CD8-positive, alpha-beta memory T cell (primary cell): ENCODE data around the gene EXD2. TPM values are rescaled to one million over a fixed set of nuclear protein-coding genes. Genes with fewer than 3 reads are reported as not detected.

ENCODE experiments used
- CTCF ChIA-PET: fragments of 350-600 bp; sonication (Branson Sonifier 250); formaldehyde crosslinking; loops from one replicate; lab custom pipeline; 2021; ENCODE audit warnings: antibody characterized with exemption; lab: Charles Lee
- POLR2A ChIA-PET: fragments of 350-600 bp; sonication (Branson Sonifier 250); formaldehyde crosslinking; loops from one replicate; lab custom pipeline; 2021; ENCODE audit warnings: antibody characterized with exemption; lab: Charles Lee
- DNase-seq, 5 donors: peaks; one replicate each; pipeline versions ENCODE4 v3.0.0 to v3.0.0-alpha.2; 2020 to 2022; ENCODE audit warnings: mixed read lengths in 1 of 5
- H3K27ac ChIP-seq: one replicate; pipeline ENCODE4 v1.7.0; 2013; ENCODE audit warnings: low read depth, mild to moderate bottlenecking, low read length, moderate library complexity
- H3K27me3 ChIP-seq: 2 replicates; pipeline ENCODE4 v1.7.0; 2013; ENCODE audit warnings: low read length, mild to moderate bottlenecking; ENCODE audit not compliant: insufficient read depth, poor library complexity, severe bottlenecking
- H3K36me3 ChIP-seq: 2 replicates; pipeline ENCODE4 v1.7.0; 2013; ENCODE audit warnings: mild to moderate bottlenecking, low read length, moderate library complexity; ENCODE audit not compliant: insufficient read depth
- H3K4me1 ChIP-seq: 2 replicates; pipeline ENCODE4 v1.7.0; 2013; ENCODE audit warnings: mild to moderate bottlenecking, low read length, moderate library complexity; ENCODE audit not compliant: insufficient read depth
- H3K4me3 ChIP-seq: 2 replicates; pipeline ENCODE4 v1.7.0; 2013; ENCODE audit warnings: mild to moderate bottlenecking, low read length
- H3K9me3 ChIP-seq: 2 replicates; pipeline ENCODE4 v1.7.0; 2013; ENCODE audit warnings: mild to moderate bottlenecking, low read length
- H3K27ac Mint-ChIP-seq, 8 donors: one replicate each; pipeline ENCODE4 v1.8.0; 2020 to 2021; ENCODE audit warnings: mixed read lengths in 8 of 8, mild to moderate bottlenecking in 6 of 8, inconsistent platforms in 3 of 8, moderate library complexity in 3 of 8
- H3K27me3 Mint-ChIP-seq, 2 donors: one replicate each; pipeline ENCODE4 v1.8.0; 2020 to 2021; ENCODE audit warnings: mixed read lengths in 2 of 2, mild to moderate bottlenecking in 1 of 2, moderate library complexity in 1 of 2
- H3K36me3 Mint-ChIP-seq, 3 donors: one replicate each; pipeline ENCODE4 v1.8.0; 2020 to 2021; ENCODE audit warnings: mixed read lengths in 3 of 3, inconsistent platforms in 1 of 3, mild to moderate bottlenecking in 1 of 3
- H3K4me1 Mint-ChIP-seq, 3 donors: one replicate each; pipeline ENCODE4 v1.8.0; 2020 to 2021; ENCODE audit warnings: mixed read lengths in 3 of 3, inconsistent platforms in 1 of 3, mild to moderate bottlenecking in 1 of 3
- H3K4me3 Mint-ChIP-seq, 7 donors: one replicate each; pipeline ENCODE4 v1.8.0; 2020 to 2021; ENCODE audit warnings: mixed read lengths in 7 of 7, mild to moderate bottlenecking in 6 of 7, moderate library complexity in 4 of 7, inconsistent platforms in 2 of 7
- H3K9me3 Mint-ChIP-seq, 5 donors: one replicate each; pipeline ENCODE4 v1.8.0; 2020 to 2022; ENCODE audit warnings: mixed read lengths in 5 of 5, mild to moderate bottlenecking in 3 of 5, moderate library complexity in 2 of 5, inconsistent platforms in 1 of 5
- polyA plus RNA-seq: library from polyadenylated mRNA; unstranded; fragments of 300-500 nt; fragmentation: Illumina TruSeq; gene quantifications from one replicate; pipeline ENCODE4 v1.2.3, GENCODE V29; 2021
- total RNA-seq, 2 experiments: library from RNA; stranded (reverse); gene quantifications; one replicate each; pipeline ENCODE4 v1.2.3, GENCODE V29; 2021

EXD2 gene
- total and polyA plus RNA-seq, 3 experiments from 2014 or later: 9.3 to 12.5 (median 11.6) TPM

DNA sequence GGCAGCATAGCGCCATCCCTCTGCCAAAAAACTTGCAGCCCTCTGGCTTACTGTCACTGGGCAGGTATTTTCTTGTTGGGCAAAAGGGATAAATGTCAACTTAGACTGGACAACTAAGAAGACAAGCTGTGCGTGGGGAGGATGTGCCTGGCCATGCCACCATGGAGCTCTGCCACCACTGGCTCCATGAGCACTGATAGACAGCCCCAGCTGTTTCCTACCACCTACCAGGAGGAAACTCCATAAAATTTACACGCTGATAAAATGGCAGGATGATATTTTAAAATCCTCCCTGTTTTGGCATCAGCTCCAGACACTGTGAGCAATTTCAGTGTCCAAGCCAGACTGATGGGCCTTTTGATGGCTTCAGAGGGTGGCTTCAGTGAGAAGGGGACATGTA lies 61.6 kb downstream of the EXD2 start:
- no peaks in the 10 kb centered on the region for H3K9me3 Mint-ChIP-seq
- H3K27ac Mint-ChIP-seq: no peak overlapping the region
- no peaks in the 10 kb centered on the region for H3K4me1 ChIP-seq
- H3K27me3 ChIP-seq: peaks cover 3% of the 10 kb centered on the region
- H3K4me3 Mint-ChIP-seq: no peak overlapping the region
- DNase-seq: no peak
- H3K4me1 Mint-ChIP-seq: no peaks in the 10 kb centered on the region
- no peaks in the 10 kb centered on the region for H3K36me3 ChIP-seq
- peaks cover 0 to 1% (median 0%) of the 10 kb centered on the region in 3 donors for H3K36me3 Mint-ChIP-seq
- no peaks in the 10 kb centered on the region for H3K9me3 ChIP-seq
- H3K27me3 Mint-ChIP-seq: peaks cover 1 to 22% of the 10 kb centered on the region in 2 donors
- H3K4me3 ChIP-seq: no peak overlapping the region
- no peak overlapping the region for H3K27ac ChIP-seq
- POLR2A ChIA-PET: no interaction called here
- CTCF ChIA-PET: no interaction called here

DNA sequence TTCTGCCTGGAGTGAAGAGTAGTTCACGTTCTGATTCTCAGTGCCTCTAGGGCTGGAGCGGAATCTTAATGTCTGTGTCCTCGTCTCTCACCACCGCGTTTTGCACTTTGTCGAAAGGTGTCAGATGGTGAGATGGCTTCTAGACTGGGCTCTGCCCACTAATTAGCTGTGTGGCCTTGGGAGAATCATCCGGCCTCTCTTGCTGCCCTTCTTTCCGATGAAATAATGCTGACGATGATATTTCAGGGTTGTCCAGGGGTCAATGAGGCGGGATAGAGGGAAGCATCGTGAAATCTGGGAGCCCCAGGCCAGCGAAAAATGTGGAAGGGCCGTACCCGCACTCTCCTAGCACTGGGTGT lies 67.8 kb downstream of the EXD2 start:
- no peaks in the 10 kb centered on the region for H3K36me3 ChIP-seq
- Mint-ChIP-seq H3K4me1 (peaks cover 0 to 5% (median 1%) of the 10 kb centered on the region in 3 donors), H3K9me3 (no peaks in the 10 kb centered on the region), H3K27ac (peak overlapping the region in 1 of 8 donors; percentile 5), H3K27me3 (peaks cover 32 to 62% of the 10 kb centered on the region in 2 donors), H3K36me3 (no peaks in the 10 kb centered on the region), H3K4me3 (peak overlapping the region in 4 of 7 donors; percentile 7 to 40 (median 22))
- ChIA-PET CTCF (interaction anchor here (0.7 to 1.0 kb wide), 2 partner anchors 8 to 17 kb away, joined by 4 read pairs; no protein-coding TSS in a partner anchor), POLR2A (no interaction called here)
- DNase-seq: no peak
- peaks cover 18% of the 10 kb centered on the region for H3K27me3 ChIP-seq
- H3K4me3 ChIP-seq: no peak overlapping the region
- no peak overlapping the region for H3K27ac ChIP-seq
- H3K4me1 ChIP-seq: no peaks in the 10 kb centered on the region
- no peaks in the 10 kb centered on the region for H3K9me3 ChIP-seq

DNA sequence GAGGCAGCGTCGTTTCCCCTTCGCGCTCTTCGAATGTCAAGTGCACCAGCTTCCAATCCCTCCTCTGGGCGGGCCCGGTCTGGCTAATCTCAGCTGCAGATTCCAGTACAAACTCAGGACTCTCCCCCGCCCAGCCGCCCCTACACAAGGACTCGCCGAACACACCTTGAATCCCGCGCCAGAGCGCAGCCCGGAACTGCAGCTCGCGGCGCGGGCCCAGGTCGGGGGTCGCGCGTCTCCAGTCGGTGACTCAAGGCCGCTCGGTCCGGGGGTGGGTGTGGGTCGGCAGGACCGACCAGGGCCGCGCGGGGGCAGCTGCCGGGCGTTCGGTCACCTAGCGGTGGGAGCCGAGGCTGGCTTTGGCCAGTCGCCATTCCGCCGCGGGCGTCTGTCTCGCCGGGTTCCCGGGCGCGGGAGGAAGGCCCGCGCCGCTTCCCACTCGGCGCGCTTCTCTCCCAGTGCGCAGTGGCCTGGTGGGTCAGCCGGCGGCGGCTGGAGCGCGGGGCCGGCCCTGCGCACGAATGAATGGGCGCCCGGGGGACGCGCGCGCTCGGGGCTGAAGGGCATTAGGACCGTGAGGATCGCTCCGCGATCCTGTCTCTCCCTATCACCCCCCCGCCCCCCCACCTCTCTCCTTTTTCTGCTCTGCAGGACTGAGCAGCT lies 68.4 kb downstream of the EXD2 start, which contains the start of gene GALNT16:
GALNT16 (plus strand) TSS at position 632 of the 663 bp plus-strand sequence. CDS start 133 bp downstream, outside the sequence.
- Mint-ChIP-seq H3K4me1 (peaks cover 0 to 5% (median 1%) of the 10 kb centered on the region in 3 donors), H3K36me3 (no peaks in the 10 kb centered on the region), H3K9me3 (no peaks in the 10 kb centered on the region), H3K27me3 (peaks cover 32 to 63% of the 10 kb centered on the region in 2 donors), H3K27ac (peak within 1 kb of the TSS in 1 of 8 donors; percentile 5), H3K4me3 (peak within 1 kb of the TSS in 5 of 7 donors; percentile 19 to 46 (median 37))
- CTCF ChIA-PET: interaction anchor here (0.7 to 1.0 kb wide), 2 partner anchors 9 to 17 kb away, joined by 4 read pairs; no protein-coding TSS in a partner anchor
- Histone ChIP-seq H3K27me3 (peaks cover 18% of the 10 kb centered on the region), H3K36me3 (no peaks in the 10 kb centered on the region), H3K27ac (no peak within 1 kb of the TSS), H3K9me3 (no peaks in the 10 kb centered on the region), H3K4me3 (no peak within 1 kb of the TSS), H3K4me1 (no peaks in the 10 kb centered on the region)
- POLR2A ChIA-PET: no interaction called here
- no peak for DNase-seq

DNA sequence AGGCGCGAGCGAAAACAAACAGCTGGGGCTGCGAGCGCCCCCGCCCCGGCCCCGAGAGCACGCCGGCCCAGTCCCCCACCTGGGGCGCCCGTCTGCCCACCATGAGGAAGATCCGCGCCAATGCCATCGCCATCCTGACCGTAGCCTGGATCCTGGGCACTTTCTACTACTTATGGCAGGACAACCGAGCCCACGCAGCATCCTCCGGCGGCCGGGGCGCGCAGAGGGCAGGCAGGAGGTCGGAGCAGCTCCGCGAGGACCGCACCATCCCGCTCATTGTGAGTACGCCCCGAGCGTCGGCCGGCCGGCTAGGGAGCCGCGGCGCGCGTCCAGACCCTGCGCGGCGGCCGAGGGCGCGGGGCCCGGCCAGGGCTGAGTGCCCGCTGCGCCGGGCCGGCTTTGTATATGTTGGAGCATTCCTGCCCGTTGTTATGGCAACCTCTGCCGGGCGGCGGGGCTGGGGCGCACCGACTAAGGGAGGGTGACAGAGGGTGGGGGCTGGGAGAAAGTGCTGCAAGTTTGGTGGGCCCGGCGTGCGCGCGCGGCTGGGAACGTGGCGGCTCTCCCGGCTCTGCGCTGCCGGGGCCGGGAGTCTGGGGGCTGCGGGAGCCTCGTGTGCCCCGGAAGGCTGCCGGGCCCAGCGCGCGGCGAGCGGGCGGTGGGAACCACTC lies 69.0 kb downstream of the EXD2 start:
- peaks cover 0 to 5% (median 1%) of the 10 kb centered on the region in 3 donors for H3K4me1 Mint-ChIP-seq
- no peak overlapping the region for H3K27ac Mint-ChIP-seq
- no peak overlapping the region for H3K4me3 ChIP-seq
- no peak for DNase-seq
- H3K27me3 ChIP-seq: peaks cover 18% of the 10 kb centered on the region
- H3K36me3 Mint-ChIP-seq: no peaks in the 10 kb centered on the region
- H3K27me3 Mint-ChIP-seq: peaks cover 35 to 62% of the 10 kb centered on the region in 2 donors
- ChIA-PET CTCF (no interaction called here), POLR2A (no interaction called here)
- peak overlapping the region in 2 of 7 donors; percentile 19 to 41 for H3K4me3 Mint-ChIP-seq
- no peaks in the 10 kb centered on the region for H3K4me1 ChIP-seq
- no peaks in the 10 kb centered on the region for H3K9me3 Mint-ChIP-seq
- H3K36me3 ChIP-seq: no peaks in the 10 kb centered on the region
- no peaks in the 10 kb centered on the region for H3K9me3 ChIP-seq
- H3K27ac ChIP-seq: no peak overlapping the region

DNA sequence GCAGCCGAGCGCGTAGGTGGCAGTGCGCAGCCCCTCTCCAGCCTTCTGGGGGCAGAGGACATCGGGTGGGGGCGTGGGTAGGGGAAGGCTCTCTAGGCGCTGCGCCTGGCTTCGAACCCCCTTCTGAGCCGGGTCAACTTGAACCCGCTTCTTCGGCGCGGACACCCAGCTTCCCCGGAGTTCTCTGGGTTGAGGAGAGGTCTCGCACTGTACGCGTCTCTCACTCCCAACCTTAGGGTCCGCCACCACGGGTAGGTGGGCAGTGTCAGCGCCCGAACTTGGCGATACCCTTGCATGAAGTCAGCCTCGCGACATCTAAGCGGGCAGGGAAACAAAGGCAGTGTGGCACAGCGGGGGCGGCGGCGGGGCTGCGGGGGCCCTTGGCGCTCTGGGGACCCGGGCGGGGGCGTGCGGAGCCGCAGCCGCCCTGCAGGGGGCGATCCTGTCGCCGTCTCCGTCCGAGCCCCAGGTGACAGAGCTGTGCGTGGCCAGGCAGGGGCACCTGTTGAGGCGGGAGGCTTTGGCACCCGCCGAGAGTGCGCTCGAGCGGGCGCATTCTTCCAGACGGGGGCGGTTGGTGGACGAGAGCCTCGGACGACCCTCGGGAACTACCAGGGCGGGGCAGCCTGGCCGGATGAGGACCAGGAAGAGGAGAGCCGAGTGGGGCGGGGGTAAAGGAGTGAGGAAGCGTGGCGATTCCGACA lies 69.7 kb downstream of the EXD2 start:
- no peaks in the 10 kb centered on the region for H3K9me3 ChIP-seq
- no peak overlapping the region for H3K27ac ChIP-seq
- POLR2A ChIA-PET: no interaction called here
- no peaks in the 10 kb centered on the region for H3K36me3 ChIP-seq
- no peaks in the 10 kb centered on the region for H3K4me1 ChIP-seq
- no peaks in the 10 kb centered on the region for H3K9me3 Mint-ChIP-seq
- H3K4me3 ChIP-seq: no peak overlapping the region
- CTCF ChIA-PET: no interaction called here
- peak overlapping the region; percentile 34 to 67 (median 57) for H3K4me3 Mint-ChIP-seq
- no peak overlapping the region for H3K27ac Mint-ChIP-seq
- DNase-seq: peak in 1 of 5 donors; percentile 14
- H3K27me3 Mint-ChIP-seq: peaks cover 35 to 64% of the 10 kb centered on the region in 2 donors
- H3K36me3 Mint-ChIP-seq: no peaks in the 10 kb centered on the region
- peaks cover 18% of the 10 kb centered on the region for H3K27me3 ChIP-seq
- peaks cover 0 to 5% (median 1%) of the 10 kb centered on the region in 3 donors for H3K4me1 Mint-ChIP-seq

DNA sequence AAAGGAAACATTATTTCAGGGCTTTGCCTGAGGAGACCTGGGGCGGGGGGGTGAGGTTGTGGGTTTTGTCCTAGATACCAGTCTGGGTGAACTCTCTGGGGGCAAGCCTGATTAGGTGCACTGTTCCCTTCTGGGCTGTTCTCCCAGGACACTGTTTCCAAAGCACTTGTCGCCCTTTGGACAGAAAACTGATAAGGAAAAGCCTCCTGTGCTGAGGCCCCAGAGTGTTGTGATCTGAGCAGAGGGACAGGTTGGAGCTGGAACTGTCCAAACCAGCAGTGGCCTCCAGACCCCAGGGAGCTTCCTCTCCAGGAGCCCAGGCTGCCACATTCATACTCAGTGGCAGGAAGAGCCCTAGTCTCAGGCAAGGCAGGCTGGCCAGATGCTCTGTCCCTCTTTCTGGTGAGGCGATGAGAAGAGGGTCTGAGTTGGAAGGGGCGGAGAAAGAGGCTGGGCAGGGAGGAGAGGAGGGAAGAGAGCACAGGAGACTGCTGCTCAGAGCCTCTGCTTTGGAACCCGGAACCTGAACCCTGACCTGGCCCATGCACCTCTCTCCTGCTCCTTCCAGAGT lies 70.5 kb downstream of the EXD2 start:
- no peak overlapping the region for H3K27ac ChIP-seq
- H3K4me1 Mint-ChIP-seq: peaks cover 0 to 5% (median 1%) of the 10 kb centered on the region in 3 donors
- ChIA-PET CTCF (no interaction called here), POLR2A (no interaction called here)
- H3K4me1 ChIP-seq: no peaks in the 10 kb centered on the region
- no peaks in the 10 kb centered on the region for H3K36me3 ChIP-seq
- no peak overlapping the region for H3K27ac Mint-ChIP-seq
- H3K4me3 ChIP-seq: no peak overlapping the region
- no peaks in the 10 kb centered on the region for H3K9me3 Mint-ChIP-seq
- peaks cover 18% of the 10 kb centered on the region for H3K27me3 ChIP-seq
- H3K36me3 Mint-ChIP-seq: no peaks in the 10 kb centered on the region
- H3K27me3 Mint-ChIP-seq: peaks cover 35 to 63% of the 10 kb centered on the region in 2 donors
- no peak for DNase-seq
- H3K9me3 ChIP-seq: no peaks in the 10 kb centered on the region
- peak overlapping the region; percentile 32 to 67 (median 55) for H3K4me3 Mint-ChIP-seq

DNA sequence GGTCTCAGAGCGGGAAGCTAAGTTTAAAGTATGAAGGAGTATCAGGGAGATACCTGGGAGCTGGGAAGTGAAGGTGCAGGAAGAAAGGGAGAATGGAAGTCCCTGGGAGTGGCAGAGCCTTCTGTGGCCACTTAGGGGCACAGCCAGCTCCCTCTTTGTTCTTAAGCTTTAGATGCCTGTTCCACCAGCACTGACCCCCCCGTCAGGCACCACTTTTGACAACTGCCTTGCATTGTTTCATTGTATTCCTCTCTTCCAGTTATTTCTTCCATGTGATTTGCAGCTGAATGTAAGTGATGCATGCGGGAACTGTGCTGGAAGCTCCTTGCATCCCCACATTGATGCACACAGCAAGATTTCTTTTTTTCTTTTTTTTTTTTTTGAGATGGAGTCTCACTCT lies 71.2 kb downstream of the EXD2 start:
- no peaks in the 10 kb centered on the region for H3K9me3 ChIP-seq
- no peaks in the 10 kb centered on the region for H3K36me3 ChIP-seq
- no peaks in the 10 kb centered on the region for H3K9me3 Mint-ChIP-seq
- H3K27ac Mint-ChIP-seq: peak overlapping the region in 1 of 8 donors; percentile 6
- H3K27ac ChIP-seq: no peak overlapping the region
- no peaks in the 10 kb centered on the region for H3K4me1 ChIP-seq
- no peak for DNase-seq
- H3K36me3 Mint-ChIP-seq: no peaks in the 10 kb centered on the region
- peaks cover 18% of the 10 kb centered on the region for H3K27me3 ChIP-seq
- ChIA-PET CTCF (interaction anchor here (0.9 kb wide), 1 partner anchor 20 kb away, joined by 3 read pairs; no protein-coding TSS in a partner anchor), POLR2A (no interaction called here)
- peaks cover 0 to 5% (median 1%) of the 10 kb centered on the region in 3 donors for H3K4me1 Mint-ChIP-seq
- peak overlapping the region in 3 of 7 donors; percentile 13 to 35 (median 33) for H3K4me3 Mint-ChIP-seq
- no peak overlapping the region for H3K4me3 ChIP-seq
- peaks cover 38 to 60% of the 10 kb centered on the region in 2 donors for H3K27me3 Mint-ChIP-seq
